Colonic mucosa (tissue), 4 donors: ENCODE results near the gene SPATS2L. TPM values are rescaled to one million over a fixed set of nuclear protein-coding genes. Genes with fewer than 3 reads are reported as not detected.

ENCODE experiments used
- DNase-seq: peaks from one replicate; pipeline ENCODE4 v3.0.0-alpha.2; 2020
- H3K27ac ChIP-seq: fragments of 200-600 bp; one replicate; pipeline ENCODE4 v1.8.0; 2021
- H3K27me3 ChIP-seq: fragments of 200-600 bp; one replicate; pipeline ENCODE4 v1.8.0; 2021
- H3K36me3 ChIP-seq: fragments of 200-600 bp; one replicate; pipeline ENCODE4 v1.8.0; 2021
- H3K4me1 ChIP-seq: fragments of 200-600 bp; one replicate; pipeline ENCODE4 v1.8.0; 2021; ENCODE audit warnings: mild to moderate bottlenecking
- H3K4me3 ChIP-seq: fragments of 200-600 bp; one replicate; pipeline ENCODE4 v1.8.0; 2021
- H3K9ac ChIP-seq, 2 donors: one replicate each; pipeline ENCODE4 v1.7.0; 2013; ENCODE audit warnings: control low read depth in 2 of 2, low read depth in 2 of 2, low read length in 2 of 2
- H3K9me3 ChIP-seq: fragments of 200-600 bp; one replicate; pipeline ENCODE4 v1.8.0; 2021
- CTCF ChIP-seq: fragments of 200-600 bp; IDR thresholded peaks from one replicate; pipeline ENCODE4 v1.8.0; 2022; ENCODE audit warnings: antibody characterized with exemption, mild to moderate bottlenecking
- intact Hi-C: fragments of 100-400 bp; cut with DNase I; formaldehyde crosslinking; loops from one replicate; pipeline ENCODE4 v1.14.1; 2022
- total RNA-seq, 2 donors: library from RNA; stranded (reverse); fragmentation: NEBNext Ultra II Directional in 1 of 2; extraction: Animal tissue kit (Norgen Biotek cat#: 25700) in 1 of 2; gene quantifications; one replicate each; pipeline ENCODE4 v1.2.1, GENCODE V29; 2021
- donor health status: healthy.
- donor health status: DM: no; HTN: no; CAD: no.
- donor health status: DM: no; HTN: no; CAD: no.

The SPATS2L gene
- total RNA-seq, 2 donors from 2014 or later = 151 to 187 TPM

DNA sequence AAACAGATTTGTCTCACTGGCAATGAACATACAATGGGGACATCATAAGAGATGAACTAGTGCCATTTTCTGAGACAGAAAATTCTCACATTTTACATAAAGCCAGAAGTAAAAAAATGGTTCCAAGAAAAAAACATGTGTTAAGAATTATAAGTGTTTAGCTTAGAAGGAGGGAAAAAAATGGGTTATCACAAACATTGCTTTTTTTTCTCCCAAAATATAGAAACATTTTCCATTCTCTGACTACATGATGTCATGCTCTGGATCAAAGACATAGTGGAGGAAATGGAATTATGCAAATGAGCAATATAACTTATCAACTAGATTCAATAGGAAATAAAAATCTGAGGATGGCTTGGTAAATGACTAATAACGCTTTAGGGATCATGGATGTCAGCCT, 49.8 kb downstream of the SPATS2L start:
- no peak for TF ChIP-seq CTCF
- DNase-seq = no peak
- H3K9ac ChIP-seq = no peak overlapping the region
- H3K27me3 ChIP-seq = no peaks in the 10 kb centered on the region
- intact Hi-C loops = no loop called here
- no peaks in the 10 kb centered on the region for H3K9me3 ChIP-seq
- no peaks in the 10 kb centered on the region for H3K4me1 ChIP-seq
- no peaks in the 10 kb centered on the region for H3K36me3 ChIP-seq
- no peak overlapping the region for H3K4me3 ChIP-seq
- H3K27ac ChIP-seq = no peak overlapping the region

DNA sequence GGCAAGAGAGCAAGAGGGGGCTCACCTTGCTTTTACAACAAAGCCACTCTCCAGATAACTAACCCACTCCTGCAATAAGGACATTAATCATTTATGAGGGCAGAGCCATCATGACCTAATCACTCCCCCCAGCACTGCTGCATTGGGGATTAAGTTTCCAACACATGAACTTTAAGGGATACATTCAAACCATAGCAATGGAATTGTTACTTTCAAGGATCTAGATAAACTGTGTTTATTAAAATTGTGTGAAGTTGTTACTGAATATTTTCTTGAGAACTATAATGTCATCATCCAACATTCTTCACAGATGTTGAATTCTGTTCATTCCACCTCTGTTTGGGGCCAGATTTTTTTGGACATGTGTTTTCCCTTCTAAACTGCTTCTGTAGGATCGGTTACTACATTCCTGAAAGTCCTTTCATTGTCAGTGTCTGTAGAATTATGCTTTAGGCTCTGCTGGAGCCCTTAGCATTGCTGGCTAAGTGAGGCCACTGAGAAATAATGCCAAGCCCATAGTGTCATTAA, 50.4 kb downstream of the SPATS2L start:
- H3K36me3 ChIP-seq = no peaks in the 10 kb centered on the region
- H3K27me3 ChIP-seq = no peaks in the 10 kb centered on the region
- H3K4me1 ChIP-seq = no peaks in the 10 kb centered on the region
- H3K27ac ChIP-seq = no peak overlapping the region
- intact Hi-C loops = no loop called here
- no peak for DNase-seq
- H3K4me3 ChIP-seq = no peak overlapping the region
- no peak for TF ChIP-seq CTCF
- no peaks in the 10 kb centered on the region for H3K9me3 ChIP-seq
- H3K9ac ChIP-seq = no peak overlapping the region

DNA sequence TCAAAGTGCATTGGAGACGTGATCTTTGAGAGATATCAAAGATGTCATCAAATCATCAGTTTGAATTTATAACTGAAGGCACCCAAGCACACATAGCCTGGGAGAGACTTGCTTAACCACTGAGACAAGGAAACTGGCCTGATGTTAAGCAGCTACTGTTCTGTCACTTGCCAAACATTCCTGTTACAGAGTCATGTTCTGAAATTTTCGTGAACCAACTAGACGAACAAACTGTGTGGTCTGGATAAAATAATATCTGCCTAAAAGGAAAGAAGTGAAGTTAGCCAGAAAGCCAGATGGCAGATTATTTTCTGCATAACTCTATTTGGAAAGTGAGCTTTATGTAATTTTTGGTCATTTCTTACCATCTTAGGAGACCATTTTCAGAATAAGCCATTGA, 51.4 kb downstream of the SPATS2L start:
- Histone ChIP-seq H3K4me1 (no peaks in the 10 kb centered on the region), H3K27ac (no peak overlapping the region)
- no peak for TF ChIP-seq CTCF

GRCh38 chr2:200359552-200359951, 53.1 kb downstream of the SPATS2L start:
- Histone ChIP-seq H3K27ac (no peak overlapping the region), H3K4me1 (no peaks in the 10 kb centered on the region), H3K27me3 (no peaks in the 10 kb centered on the region), H3K9ac (no peak overlapping the region), H3K9me3 (no peaks in the 10 kb centered on the region), H3K36me3 (no peaks in the 10 kb centered on the region), H3K4me3 (no peak overlapping the region)
- no peak for TF ChIP-seq CTCF
- intact Hi-C loops = no loop called here
- no peak for DNase-seq

More for the DNA sequence above, 51.4 kb downstream of the SPATS2L start:
- Histone ChIP-seq H3K4me3 (no peak overlapping the region), H3K36me3 (no peaks in the 10 kb centered on the region), H3K9ac (no peak overlapping the region), H3K9me3 (no peaks in the 10 kb centered on the region), H3K27me3 (no peaks in the 10 kb centered on the region)
- DNase-seq = no peak
- intact Hi-C loops = no loop called here

- intact Hi-C loops = no loop called here
Observed at GRCh38 chr2:200360364-200360763, 53.9 kb downstream of the SPATS2L start.

More at GRCh38 chr2:200360364-200360763, 53.9 kb downstream of the SPATS2L start:
- H3K9ac ChIP-seq = no peak overlapping the region
- no peak overlapping the region for H3K27ac ChIP-seq
- no peak for TF ChIP-seq CTCF
- no peak overlapping the region for H3K4me3 ChIP-seq
- H3K36me3 ChIP-seq = no peaks in the 10 kb centered on the region
- H3K9me3 ChIP-seq = no peaks in the 10 kb centered on the region
- DNase-seq = no peak
- no peaks in the 10 kb centered on the region for H3K27me3 ChIP-seq
- no peaks in the 10 kb centered on the region for H3K4me1 ChIP-seq
